Measurements from ENCODE around the gene LIMCH1.

DNA sequence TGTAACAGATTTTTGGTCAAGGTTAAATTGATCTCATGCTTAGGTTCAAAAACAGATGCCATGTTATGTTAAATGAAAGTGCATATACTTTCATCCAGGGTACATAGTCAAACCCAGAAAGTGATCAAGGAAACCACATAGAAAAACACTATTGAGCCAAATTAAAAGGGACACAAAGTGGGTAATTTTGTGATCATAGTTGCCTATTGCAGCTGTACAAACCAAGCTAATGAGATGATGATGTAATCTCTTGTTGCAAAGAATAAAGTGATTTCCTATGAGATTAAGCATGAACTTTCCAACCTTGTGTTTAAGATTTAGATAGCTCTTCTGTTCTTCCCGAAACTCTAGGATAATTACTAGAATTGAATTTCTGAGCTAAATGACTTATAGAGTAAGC is 20.2 kb upstream of the LIMCH1 start:
- TF ChIP-seq GATA3 (IDR thresholded peaks at IDR 0.05; ENCODE audit: low read depth, low read length), result no peak
- TF ChIP-seq GATA2 (IDR thresholded peaks at IDR 0.05; ENCODE audit: low read depth, low read length), result no peak

Measured in SH-SY5Y (cell line).